Endothelial cell of umbilical vein (primary cell): Measurements from ENCODE around the gene GID4. TPM values are rescaled to one million over a fixed set of nuclear protein-coding genes. Genes with fewer than 3 reads are reported as not detected.

Source experiments
- BruUV-seq: library from RNA; stranded (reverse); fragments of 400-500 nt; replicated peaks from 2 replicates; lab custom pipeline; 2021; lab: Mats Ljungman, UMichigan
- CTCF ChIA-PET: fragments of 300-600, 350-600 bp; sonication (Branson Sonifier 250); formaldehyde crosslinking; loops from one replicate; lab custom pipeline; 2021; ENCODE audit warnings: antibody characterized with exemption, inconsistent platforms; lab: Charles Lee
- POLR2A ChIA-PET: fragments of 300-600, 350-600 bp; sonication (Branson Sonifier 250); formaldehyde crosslinking; loops from one replicate; lab custom pipeline; 2021; ENCODE audit warnings: antibody characterized with exemption, inconsistent platforms; lab: Charles Lee
- DNase-seq: peaks from one replicate; pipeline ENCODE4 v3.0.0-alpha.2; 2011; ENCODE audit warnings: low read depth, low spot score
- FAIRE-seq: peaks from 2 replicates; lab custom pipeline; 2011; peaks lifted over from hg19 to GRCh38; lab: Jason Lieb, UNC
- H2AFZ ChIP-seq: 2 replicates; pipeline ENCODE4 v1.6.0; 2012; ENCODE audit warnings: low read depth, low read length, control low read depth, inconsistent platforms
- H3K27ac ChIP-seq: 2 replicates; pipeline ENCODE4 v1.5.1; 2011; ENCODE audit warnings: low read depth, mild to moderate bottlenecking, control low read depth, low read length, moderate library complexity; ENCODE audit not compliant: insufficient read depth
- H3K27me3 ChIP-seq, 2 experiments: 2 replicates each; pipeline versions ENCODE4 v1.6.0 to v1.6.1; 2011; ENCODE audit warnings: low read length in 2 of 2, mixed read lengths in 1 of 2; ENCODE audit not compliant: control insufficient read depth in 2 of 2, insufficient read depth in 2 of 2
- H3K36me3 ChIP-seq, 2 experiments: 2 replicates in 1 of 2; 3 replicates in 1 of 2; pipeline ENCODE4 v1.5.1; 2011; ENCODE audit warnings: low read length in 2 of 2, mild to moderate bottlenecking in 1 of 2, moderate library complexity in 1 of 2; ENCODE audit not compliant: control insufficient read depth in 2 of 2, insufficient read depth in 2 of 2; ENCODE audit errors: extremely low read depth in 1 of 2
- H3K4me1 ChIP-seq: 3 replicates; pipeline ENCODE4 v1.5.1; 2011; ENCODE audit warnings: mild to moderate bottlenecking, low read length; ENCODE audit not compliant: control insufficient read depth, insufficient read depth; ENCODE audit errors: extremely low read depth
- H3K4me2 ChIP-seq: 2 replicates; pipeline ENCODE4 v1.6.1; 2011; ENCODE audit warnings: low read length, control low read depth, mixed read lengths; ENCODE audit not compliant: insufficient read depth
- H3K4me3 ChIP-seq, 3 experiments: fragments of 200-600 bp in 1 of 3; sonication (generic), shearing (Covaris generic) in 1 of 3; replicated peaks in 1 of 3; 2 replicates each; pipeline ENCODE4 v1.5.1; 2011 to 2016; ENCODE audit warnings: control low read depth in 3 of 3, low read length in 3 of 3, mild to moderate bottlenecking in 2 of 3, inconsistent platforms in 1 of 3, low read depth in 1 of 3, moderate library complexity in 1 of 3; ENCODE audit not compliant: insufficient read depth in 1 of 3
- H3K79me2 ChIP-seq: 2 replicates; pipeline ENCODE4 v1.6.0; 2012; ENCODE audit warnings: low read length, inconsistent platforms; ENCODE audit not compliant: control insufficient read depth, insufficient read depth
- H3K9ac ChIP-seq: replicated peaks from 2 replicates; pipeline ENCODE3; 2011; ENCODE audit warnings: low read length, control low read depth; ENCODE audit not compliant: insufficient read depth; ENCODE audit errors: extremely low read depth
- H3K9me1 ChIP-seq: replicated peaks from 3 replicates; pipeline ENCODE4 v1.6.0; 2011; ENCODE audit warnings: mild to moderate bottlenecking, low read length; ENCODE audit not compliant: control insufficient read depth, insufficient read depth; ENCODE audit errors: extremely low read depth
- H3K9me3 ChIP-seq: replicated peaks from 2 replicates; pipeline ENCODE4 v1.5.1; 2012; ENCODE audit warnings: low read length, inconsistent platforms; ENCODE audit not compliant: control insufficient read depth, insufficient read depth
- H4K20me1 ChIP-seq: replicated peaks from 2 replicates; pipeline ENCODE3; 2011; ENCODE audit warnings: mild to moderate bottlenecking, low read length; ENCODE audit not compliant: control insufficient read depth, insufficient read depth; ENCODE audit errors: extremely low read depth
- EZH2 ChIP-seq: IDR thresholded peaks from 2 replicates; pipeline ENCODE4 v1.6.1; 2012; ENCODE audit warnings: borderline replicate concordance, low read depth, mild to moderate bottlenecking, moderate library complexity, low read length, inconsistent platforms; ENCODE audit not compliant: severe bottlenecking
- FOS ChIP-seq: IDR thresholded peaks from 2 replicates; pipeline ENCODE4 v1.6.1; 2011; ENCODE audit warnings: mild to moderate bottlenecking, low read length, moderate library complexity, borderline replicate concordance; ENCODE audit not compliant: insufficient read depth
- GATA2 ChIP-seq: IDR thresholded peaks from 2 replicates; pipeline ENCODE4 v1.7.0; 2011; ENCODE audit warnings: low read depth, mild to moderate bottlenecking, moderate library complexity, mixed read lengths, low read length; ENCODE audit not compliant: insufficient read length, insufficient read depth
- JUN ChIP-seq: IDR thresholded peaks from 2 replicates; pipeline ENCODE4 v1.6.1; 2011; ENCODE audit warnings: borderline replicate concordance, low read depth; ENCODE audit not compliant: insufficient read length, insufficient read depth
- MYC ChIP-seq: IDR thresholded peaks from one replicate; pipeline ENCODE4 v1.6.1; 2011; ENCODE audit warnings: mild to moderate bottlenecking, low read depth, low read length
- POLR2A ChIP-seq: IDR thresholded peaks from 2 replicates; pipeline ENCODE4 v1.6.1; 2012; ENCODE audit warnings: low read depth, mild to moderate bottlenecking, control low read depth, low read length
- POLR2AphosphoS5 ChIP-seq: IDR thresholded peaks from 2 replicates; pipeline ENCODE4 v1.6.1; 2012; ENCODE audit warnings: low read depth, mild to moderate bottlenecking, control low read depth, low read length, moderate library complexity; ENCODE audit not compliant: insufficient read depth
- dilution Hi-C: fragments of 300-500 bp; cut with MboI; formaldehyde crosslinking; loops from one replicate; pipeline ENCODE4 v1.15.0; 2019; ENCODE audit warnings: low sequenced_read_pairs; ENCODE audit not compliant: extremely low pct_ligation_motif_present
- intact Hi-C: fragments of 100-400 bp; cut with micrococcal nuclease; formaldehyde crosslinking; loops from one replicate; pipeline ENCODE4 v1.10.0; 2022
- polyA plus RNA-seq, 4 experiments: library from polyadenylated mRNA; depleted of rRNA in 3 of 4; stranded (reverse) in 3 of 4; unstranded in 1 of 4; fragments of >200 nt; gene quantifications; 2 replicates each; pipeline versions ENCODE4 v1.2.1 to v1.2.3, GENCODE V29; 2011 to 2012; ENCODE audit warnings: missing spikeins in 1 of 4
- total RNA-seq: library from RNA; stranded (reverse); gene quantifications from 2 replicates; pipeline ENCODE4 v1.2.3, GENCODE V29; 2021
- TF ChIP-seq, protein P1 (sequence below), 2 donors: IDR thresholded peaks; 1 replicate in 1 of 2; 2 replicates in 1 of 2; pipeline ENCODE4 v1.5.1; 2011; ENCODE audit warnings: low read length in 2 of 2, mild to moderate bottlenecking in 2 of 2, moderate library complexity in 2 of 2, control low read depth in 1 of 2, inconsistent platforms in 1 of 2, low read depth in 1 of 2; ENCODE audit not compliant: insufficient read depth in 1 of 2; ENCODE audit errors: extremely low read depth in 1 of 2
- TF ChIP-seq, protein P2 (sequence below): IDR thresholded peaks from 2 replicates; pipeline ENCODE4 v1.6.1; 2011; ENCODE audit not compliant: insufficient read depth, insufficient read length

Gene GID4
- total and polyA plus RNA-seq, 2 donors (not counting 3 experiments of a cell fraction or from before 2014, with no cell fraction given): 6.4 to 11.3 TPM

DNA sequence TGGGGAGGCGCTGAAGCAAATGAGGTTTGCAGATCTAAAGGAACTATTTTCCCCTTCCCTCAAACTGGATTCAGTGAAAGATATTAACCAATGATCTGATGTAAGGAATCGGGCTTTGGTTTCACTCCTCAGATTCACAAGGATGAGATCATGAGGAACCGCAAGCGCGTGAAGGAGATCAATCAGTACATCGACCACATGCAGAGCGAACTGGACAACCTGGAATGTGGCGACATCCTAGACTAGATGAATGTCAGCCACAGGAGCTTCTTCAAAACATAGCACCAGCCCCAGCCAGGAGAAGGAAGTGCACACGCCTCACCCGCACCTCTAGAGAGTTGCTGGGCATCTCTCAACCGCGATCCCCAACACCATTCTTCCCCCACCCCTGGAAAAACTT is 22.8 kb upstream of the GID4 start:
- H3K27ac ChIP-seq: no peak overlapping the region
- no peaks in the 10 kb centered on the region for H3K27me3 ChIP-seq
- no peaks in the 10 kb centered on the region for H3K9me3 ChIP-seq
- dilution Hi-C loops: no loop called here
- H3K9ac ChIP-seq: no peak overlapping the region
- DNase-seq (no peak), FAIRE-seq (no peak)
- H3K79me2 ChIP-seq: no peaks in the 10 kb centered on the region
- H3K9me1 ChIP-seq: no peaks in the 10 kb centered on the region
- POLR2A ChIA-PET: no interaction called here
- H3K4me3 ChIP-seq: no peak overlapping the region
- intact Hi-C loops: no loop called here
- no peak overlapping the region for H3K4me2 ChIP-seq
- TF ChIP-seq POLR2A (no peak), FOS (no peak), MYC (no peak), JUN (no peak), EZH2 (no peak), GATA2 (no peak)
- no peaks in the 10 kb centered on the region for H4K20me1 ChIP-seq
- peaks cover 0 to 7% of the 10 kb centered on the region in 2 experiments for H3K36me3 ChIP-seq
- no peak overlapping the region for H2AFZ ChIP-seq
- no TSS peak for BruUV-seq
- CTCF ChIA-PET: no interaction called here
- peaks cover 5% of the 10 kb centered on the region for H3K4me1 ChIP-seq

DNA sequence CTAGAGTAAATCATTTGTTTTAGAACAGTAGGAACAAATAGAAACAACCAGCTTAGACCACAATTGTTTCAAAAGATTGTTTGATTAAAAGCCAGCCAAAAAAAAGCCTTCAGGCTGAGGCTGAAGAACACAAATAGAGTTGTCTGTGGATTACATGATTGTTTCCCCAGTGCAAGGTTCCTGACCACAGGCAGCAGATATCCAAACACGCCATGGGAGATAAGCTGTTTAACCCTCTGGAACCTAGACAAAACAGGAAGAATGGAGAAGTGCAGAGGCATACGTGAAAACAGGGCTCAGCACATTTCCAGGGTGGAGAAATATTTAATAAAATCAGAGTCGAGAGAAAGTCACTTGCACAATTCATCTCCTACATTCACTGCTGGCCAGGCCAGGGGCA is 21.2 kb upstream of the GID4 start:
- Histone ChIP-seq H3K4me2 (no peak overlapping the region), H3K9ac (no peak overlapping the region), H3K9me1 (no peaks in the 10 kb centered on the region), H3K4me1 (peaks cover 5% of the 10 kb centered on the region), H2AFZ (no peak overlapping the region), H3K79me2 (no peaks in the 10 kb centered on the region), H3K36me3 (peaks cover 0 to 7% of the 10 kb centered on the region in 2 experiments), H3K4me3 (no peak overlapping the region), H3K9me3 (no peaks in the 10 kb centered on the region), H4K20me1 (no peaks in the 10 kb centered on the region), H3K27me3 (no peaks in the 10 kb centered on the region), H3K27ac (no peak overlapping the region)
- intact Hi-C loops (no loop called here), dilution Hi-C loops (no loop called here)
- FAIRE-seq (peak; percentile 55), DNase-seq (peak; percentile 82)
- TF ChIP-seq GATA2 (peak; percentile 44), MYC (no peak), POLR2AphosphoS5 (peak; percentile 39), FOS (no peak), POLR2A (no peak), EZH2 (no peak), JUN (no peak)
- TF ChIP-seq, protein P1, sequence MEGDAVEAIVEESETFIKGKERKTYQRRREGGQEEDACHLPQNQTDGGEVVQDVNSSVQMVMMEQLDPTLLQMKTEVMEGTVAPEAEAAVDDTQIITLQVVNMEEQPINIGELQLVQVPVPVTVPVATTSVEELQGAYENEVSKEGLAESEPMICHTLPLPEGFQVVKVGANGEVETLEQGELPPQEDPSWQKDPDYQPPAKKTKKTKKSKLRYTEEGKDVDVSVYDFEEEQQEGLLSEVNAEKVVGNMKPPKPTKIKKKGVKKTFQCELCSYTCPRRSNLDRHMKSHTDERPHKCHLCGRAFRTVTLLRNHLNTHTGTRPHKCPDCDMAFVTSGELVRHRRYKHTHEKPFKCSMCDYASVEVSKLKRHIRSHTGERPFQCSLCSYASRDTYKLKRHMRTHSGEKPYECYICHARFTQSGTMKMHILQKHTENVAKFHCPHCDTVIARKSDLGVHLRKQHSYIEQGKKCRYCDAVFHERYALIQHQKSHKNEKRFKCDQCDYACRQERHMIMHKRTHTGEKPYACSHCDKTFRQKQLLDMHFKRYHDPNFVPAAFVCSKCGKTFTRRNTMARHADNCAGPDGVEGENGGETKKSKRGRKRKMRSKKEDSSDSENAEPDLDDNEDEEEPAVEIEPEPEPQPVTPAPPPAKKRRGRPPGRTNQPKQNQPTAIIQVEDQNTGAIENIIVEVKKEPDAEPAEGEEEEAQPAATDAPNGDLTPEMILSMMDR (IDR thresholded peaks at IDR 0.05; ENCODE audit: extremely low read depth in 1 of 2, insufficient read depth in 1 of 2, low read depth in 1 of 2, low read length in 2 of 2): no peak
- TF ChIP-seq, protein P2, sequence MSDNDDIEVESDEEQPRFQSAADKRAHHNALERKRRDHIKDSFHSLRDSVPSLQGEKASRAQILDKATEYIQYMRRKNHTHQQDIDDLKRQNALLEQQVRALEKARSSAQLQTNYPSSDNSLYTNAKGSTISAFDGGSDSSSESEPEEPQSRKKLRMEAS: no peak
- ChIA-PET CTCF (interaction anchor here (1.1 to 1.3 kb wide), 2 partner anchors 15 to 99 kb away, joined by 3 to 4 read pairs; no protein-coding TSS in a partner anchor), POLR2A (interaction anchor here (1.0 kb wide), 1 partner anchor 45 kb away, joined by 3 read pairs; the partner anchor contains the start of genes DRC3 and TOM1L2)
- BruUV-seq: no TSS peak
